Measurements from ENCODE around the gene EFHD1. TPM values are rescaled to one million over a fixed set of nuclear protein-coding genes. Genes with fewer than 3 reads are reported as not detected.

Gene EFHD1
- total RNA-seq, 1 donor from 2014 or later: not detected

DNA sequence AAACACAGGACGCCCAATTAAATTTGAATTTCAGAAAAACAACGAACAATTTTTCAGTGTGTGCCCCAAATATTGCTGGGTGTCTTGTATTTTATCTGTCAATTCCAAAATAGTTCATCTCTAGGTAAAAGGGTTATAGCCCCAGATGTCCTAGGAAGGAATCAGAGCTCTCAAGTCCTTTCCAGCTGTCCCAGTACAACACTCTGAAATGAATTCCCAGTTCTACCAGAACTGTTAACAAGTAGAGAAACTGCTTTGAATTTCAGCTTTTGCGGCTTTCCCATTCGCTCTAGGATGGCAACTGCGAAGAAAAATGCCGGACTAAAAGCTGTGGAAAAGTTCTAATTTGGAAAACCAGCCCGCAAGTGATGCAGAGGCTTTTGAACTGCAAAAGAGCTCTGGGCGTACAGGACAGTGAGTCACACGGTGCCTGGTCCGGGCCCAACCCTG lies 63.2 kb downstream of the EFHD1 start:
- ATAC-seq (ENCODE audit: low read depth): no peak
- POLR2A ChIA-PET: interaction anchor here (0.7 to 1.2 kb wide), 2 partner anchors 364 to 1984 kb away, joined by 3 to 4 read pairs; partner anchors contain the start of genes CAB39 and INPP5D

GRCh38 chr2:232697059-232697806 lies 63.8 kb downstream of the EFHD1 start, which contains the start of gene GIGYF2:
TSS of gene GIGYF2 (plus strand) at chr2:232697331. CDS start at chr2:232735198, 37,867 bp downstream.
- no peaks in the 10 kb centered on the region for H3K9me3 Mint-ChIP-seq
- intact Hi-C loops (cut with micrococcal nuclease): loop anchor here (1.0 to 5.0 kb wide), 4 partner anchors 91 to 1170 kb away; partner anchors contain the start of genes ATG16L1, EIF4E2, MSL3B and TIGD1
- H3K27ac Mint-ChIP-seq: peak within 1 kb of the TSS; percentile 79
- POLR2A ChIA-PET: interaction anchor here (0.6 to 1.2 kb wide), 3 partner anchors 363 to 1985 kb away, joined by 3 to 6 read pairs (median 4); partner anchors contain the start of genes CAB39 and INPP5D
- H3K4me1 Mint-ChIP-seq: peaks cover 33% of the 10 kb centered on the region
- peak; percentile 86 for ATAC-seq (ENCODE audit: low read depth)
- peak; percentile 89 for DNase-seq
- no peaks in the 10 kb centered on the region for H3K27me3 Mint-ChIP-seq
- peaks cover 24% of the 10 kb centered on the region for H3K36me3 Mint-ChIP-seq (ENCODE audit: low read depth)
- peak within 1 kb of the TSS; percentile 89 for H3K4me3 Mint-ChIP-seq
- no peak for TF ChIP-seq CTCF (IDR thresholded peaks at IDR 0.05)
- CTCF ChIA-PET: no interaction called here

More for the DNA sequence above, 63.2 kb downstream of the EFHD1 start:
- DNase-seq: no peak
- H3K9me3 Mint-ChIP-seq: no peaks in the 10 kb centered on the region
- intact Hi-C loops (cut with micrococcal nuclease): loop anchor here (1.0 to 5.0 kb wide), 4 partner anchors 90 to 1171 kb away; partner anchors contain the start of genes ATG16L1, EIF4E2, MSL3B and TIGD1
- H3K27ac Mint-ChIP-seq: peak overlapping the region; percentile 79
- TF ChIP-seq CTCF (IDR thresholded peaks at IDR 0.05): no peak
- H3K4me3 Mint-ChIP-seq: peak overlapping the region; percentile 89
- peaks cover 23% of the 10 kb centered on the region for H3K36me3 Mint-ChIP-seq (ENCODE audit: low read depth)
- CTCF ChIA-PET: no interaction called here
- no peaks in the 10 kb centered on the region for H3K27me3 Mint-ChIP-seq
- H3K4me1 Mint-ChIP-seq: peaks cover 32% of the 10 kb centered on the region

GRCh38 chr2:232697807-232698110 lies 64.4 kb downstream of the EFHD1 start:
- CTCF ChIA-PET: no interaction called here
- Mint-ChIP-seq H3K9me3 (no peaks in the 10 kb centered on the region), H3K4me3 (peak overlapping the region; percentile 89), H3K27me3 (no peaks in the 10 kb centered on the region), H3K27ac (peak overlapping the region; percentile 69), H3K4me1 (peaks cover 33% of the 10 kb centered on the region), H3K36me3 (ENCODE audit: low read depth) (peaks cover 27% of the 10 kb centered on the region)
- peak; percentile 9 for ATAC-seq (ENCODE audit: low read depth)
- intact Hi-C loops (cut with micrococcal nuclease): loop anchor here (1.0 to 5.0 kb wide), 4 partner anchors 91 to 1170 kb away; partner anchors contain the start of genes ATG16L1, EIF4E2, MSL3B and TIGD1
- POLR2A ChIA-PET: interaction anchor here (0.6 kb wide), 1 partner anchor 1013 kb away, joined by 6 read pairs; no protein-coding TSS in a partner anchor
- TF ChIP-seq CTCF (IDR thresholded peaks at IDR 0.05): no peak
- DNase-seq: no peak

DNA sequence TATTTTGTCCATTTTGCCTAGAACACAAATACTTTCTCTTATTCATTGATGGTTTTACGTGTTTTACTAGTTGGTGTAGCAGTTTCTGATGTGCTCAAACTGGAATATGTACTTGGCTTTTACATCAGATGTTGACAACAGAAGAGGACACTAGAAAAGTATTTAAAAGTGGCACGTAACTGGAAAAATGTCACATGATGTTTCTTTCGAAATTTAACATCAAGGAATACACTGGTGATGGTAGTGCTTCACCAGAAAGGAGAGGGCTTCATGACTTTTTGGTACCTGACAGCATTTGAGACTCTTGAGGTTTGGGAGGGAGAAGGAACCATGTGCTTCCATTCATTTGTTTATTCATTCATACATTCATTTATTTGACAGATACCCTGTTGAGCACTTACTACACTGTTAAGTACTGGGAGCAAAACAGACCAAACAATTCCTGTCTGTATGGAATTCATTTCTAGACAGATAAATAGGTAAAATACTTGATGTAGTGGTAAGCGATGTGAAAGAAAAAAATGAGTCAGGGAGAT lies 65.2 kb downstream of the EFHD1 start:
- DNase-seq: no peak
- intact Hi-C loops (cut with micrococcal nuclease): loop anchor here (5.0 kb wide), 2 partner anchors 554 to 1169 kb away; partner anchors contain the start of genes ATG16L1 and MSL3B
- ChIA-PET CTCF (no interaction called here), POLR2A (no interaction called here)
- Mint-ChIP-seq H3K4me3 (peak overlapping the region; percentile 89), H3K27me3 (no peaks in the 10 kb centered on the region), H3K9me3 (no peaks in the 10 kb centered on the region), H3K4me1 (peaks cover 35% of the 10 kb centered on the region), H3K27ac (no peak overlapping the region), H3K36me3 (ENCODE audit: low read depth) (peaks cover 30% of the 10 kb centered on the region)
- no peak for ATAC-seq (ENCODE audit: low read depth)
- TF ChIP-seq CTCF (IDR thresholded peaks at IDR 0.05): no peak

GRCh38 chr2:232699110-232699509 lies 65.7 kb downstream of the EFHD1 start:
- ChIA-PET POLR2A (no interaction called here), CTCF (no interaction called here)
- intact Hi-C loops (cut with micrococcal nuclease): loop anchor here (5.0 kb wide), 2 partner anchors 553 to 1168 kb away; partner anchors contain the start of genes ATG16L1 and MSL3B
- H3K4me1 Mint-ChIP-seq: peaks cover 38% of the 10 kb centered on the region
- no peak for DNase-seq
- H3K27me3 Mint-ChIP-seq: no peaks in the 10 kb centered on the region
- ATAC-seq (ENCODE audit: low read depth): no peak
- H3K9me3 Mint-ChIP-seq: no peaks in the 10 kb centered on the region
- peak overlapping the region; percentile 89 for H3K4me3 Mint-ChIP-seq
- H3K36me3 Mint-ChIP-seq (ENCODE audit: low read depth): peaks cover 35% of the 10 kb centered on the region
- H3K27ac Mint-ChIP-seq: no peak overlapping the region
- TF ChIP-seq CTCF (IDR thresholded peaks at IDR 0.05): no peak

Data from activated B cell treated with CpG ODN at 0.5 μM for 24 hours (primary cell).